Thymus (tissue), 11 donors: ENCODE data around the gene HEXD. TPM values are rescaled to one million over a fixed set of nuclear protein-coding genes. Genes with fewer than 3 reads are reported as not detected.
"Not testable (repeated sequence)": the region's sequence is repeated elsewhere in the genome, so short reads cannot be mapped to it uniquely, and the experiment has no call there.

Experiments
- DNase-seq, 9 donors: peaks; one replicate each; pipeline ENCODE4 v3.0.0-alpha.2; 2013; ENCODE audit warnings: low spot score in 9 of 9, low read depth in 6 of 9, missing footprints in 1 of 9
- H3K27ac ChIP-seq, 2 donors: one replicate each; pipeline ENCODE4 v1.5.1; 2013; ENCODE audit warnings: control low read depth in 1 of 2, low read depth in 1 of 2, low read length in 1 of 2, mild to moderate bottlenecking in 1 of 2, moderate library complexity in 1 of 2
- H3K27me3 ChIP-seq, 2 donors: one replicate each; pipeline ENCODE4 v1.5.1; 2013; ENCODE audit warnings: low read length in 1 of 2; ENCODE audit not compliant: control insufficient read depth in 2 of 2, insufficient read depth in 1 of 2
- H3K36me3 ChIP-seq, 2 donors: one replicate each; pipeline ENCODE4 v1.5.1; 2013; ENCODE audit warnings: low read length in 1 of 2, mild to moderate bottlenecking in 1 of 2, moderate library complexity in 1 of 2; ENCODE audit not compliant: control insufficient read depth in 2 of 2, insufficient read depth in 2 of 2
- H3K4me1 ChIP-seq, 2 donors: one replicate each; pipeline ENCODE4 v1.5.1; 2013; ENCODE audit warnings: low read length in 2 of 2; ENCODE audit not compliant: control insufficient read depth in 2 of 2, insufficient read depth in 2 of 2
- H3K4me3 ChIP-seq, 2 donors: one replicate each; pipeline ENCODE4 v1.5.1; 2013; ENCODE audit warnings: low read length in 2 of 2, control low read depth in 1 of 2, mild to moderate bottlenecking in 1 of 2
- H3K9me3 ChIP-seq, 2 donors: one replicate each; pipeline ENCODE4 v1.5.1; 2013; ENCODE audit warnings: low read length in 1 of 2, mild to moderate bottlenecking in 1 of 2; ENCODE audit not compliant: control insufficient read depth in 2 of 2, insufficient read depth in 1 of 2
- WGBS: extraction: QIAGEN DNeasy Blood & Tissue Kit; methylation state at CpG from one replicate; pipeline ENCODE4 v1.1.7; 2013; 5-methylcytosine and 5-hydroxymethylcytosine counted together
- polyA plus RNA-seq: library from polyadenylated mRNA; stranded (reverse); fragments of 200-250 nt; gene quantifications from one replicate; pipeline ENCODE4 v1.2.3, GENCODE V29; 2013
- total RNA-seq: library from RNA; stranded (reverse); fragments of 120-200 nt; gene quantifications from one replicate; pipeline ENCODE4 v1.2.4, GENCODE V29; 2013
- donor health status: healthy.

Gene HEXD
- total and polyA plus RNA-seq, 2 donors, result 15.9 to 186 TPM

DNA sequence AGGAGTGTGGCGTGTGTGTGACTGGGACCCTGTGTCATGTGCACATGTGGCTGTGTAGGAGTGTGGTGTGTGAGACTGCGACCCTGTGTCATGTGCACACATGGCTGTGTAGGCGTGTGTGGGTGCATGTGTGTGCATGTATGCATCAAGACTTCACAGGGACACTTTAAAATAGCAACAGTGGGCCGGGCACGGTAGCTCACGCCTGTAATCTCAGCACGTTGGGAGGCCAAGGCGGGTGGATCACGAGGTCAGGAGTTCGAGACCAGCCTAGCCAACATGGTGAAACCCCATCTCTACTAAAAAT lies 36.5 kb upstream of the HEXD start:
- H3K36me3 ChIP-seq, H3K4me3 ChIP-seq, H3K27ac ChIP-seq, DNase-seq, H3K4me1 ChIP-seq, H3K9me3 ChIP-seq: not testable (repeated sequence)
- 87% methylated on average over 10 of the region's 10 CpGs for WGBS
- H3K27me3 ChIP-seq, result peaks cover 0 to 57% of the 10 kb centered on the region in 2 donors

- H3K27me3 ChIP-seq, result peaks cover 5 to 63% of the 10 kb centered on the region in 2 donors
- not testable (repeated sequence) for DNase-seq
- peaks cover 0 to 10% of the 10 kb centered on the region in 2 donors for H3K4me1 ChIP-seq
These were observed 35.8 kb upstream of the HEXD start for GRCh38 chr17:82382220-82382932.

GRCh38 chr17:82382933-82383255 lies 35.3 kb upstream of the HEXD start:
- 84% methylated on average over 11 of the region's 11 CpGs for WGBS
- Histone ChIP-seq H3K4me1 (peaks cover 0 to 10% of the 10 kb centered on the region in 2 donors), H3K9me3 (peaks cover 1 to 4% of the 10 kb centered on the region in 2 donors), H3K27me3 (peaks cover 7 to 64% of the 10 kb centered on the region in 2 donors), H3K4me3 (no peak overlapping the region), H3K27ac (no peak overlapping the region), H3K36me3 (no peaks in the 10 kb centered on the region)
- no peak for DNase-seq

More at GRCh38 chr17:82382220-82382932, 35.8 kb upstream of the HEXD start:
- H3K27ac ChIP-seq, H3K36me3 ChIP-seq, H3K4me3 ChIP-seq, H3K9me3 ChIP-seq: not testable (repeated sequence)
- WGBS, result 87% methylated on average over 21 of the region's 21 CpGs

DNA sequence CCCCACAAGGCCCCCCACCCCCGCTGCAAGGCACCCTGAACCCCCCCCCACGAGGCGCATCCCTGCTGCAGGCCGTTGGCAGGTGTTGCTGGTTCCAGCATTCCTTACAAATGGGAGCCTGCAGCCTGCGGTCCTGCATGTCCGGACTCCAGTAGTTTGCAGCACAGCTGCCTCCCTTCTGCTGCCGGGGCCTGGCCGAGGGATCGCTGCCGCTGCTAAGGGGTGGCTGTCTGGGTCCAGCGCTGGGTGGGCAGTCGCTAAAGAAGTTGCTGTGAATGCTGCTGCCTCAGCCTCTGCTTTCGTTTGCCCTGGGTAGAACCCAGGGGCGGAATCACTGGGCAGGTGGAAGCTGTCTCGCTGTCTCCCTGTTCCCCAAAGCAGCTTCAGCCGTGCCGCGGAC lies 34.7 kb upstream of the HEXD start:
- Histone ChIP-seq H3K27me3 (peaks cover 7 to 64% of the 10 kb centered on the region in 2 donors), H3K4me1 (peaks cover 0 to 10% of the 10 kb centered on the region in 2 donors)
- 78% methylated on average over 18 of the region's 18 CpGs for WGBS

DNA sequence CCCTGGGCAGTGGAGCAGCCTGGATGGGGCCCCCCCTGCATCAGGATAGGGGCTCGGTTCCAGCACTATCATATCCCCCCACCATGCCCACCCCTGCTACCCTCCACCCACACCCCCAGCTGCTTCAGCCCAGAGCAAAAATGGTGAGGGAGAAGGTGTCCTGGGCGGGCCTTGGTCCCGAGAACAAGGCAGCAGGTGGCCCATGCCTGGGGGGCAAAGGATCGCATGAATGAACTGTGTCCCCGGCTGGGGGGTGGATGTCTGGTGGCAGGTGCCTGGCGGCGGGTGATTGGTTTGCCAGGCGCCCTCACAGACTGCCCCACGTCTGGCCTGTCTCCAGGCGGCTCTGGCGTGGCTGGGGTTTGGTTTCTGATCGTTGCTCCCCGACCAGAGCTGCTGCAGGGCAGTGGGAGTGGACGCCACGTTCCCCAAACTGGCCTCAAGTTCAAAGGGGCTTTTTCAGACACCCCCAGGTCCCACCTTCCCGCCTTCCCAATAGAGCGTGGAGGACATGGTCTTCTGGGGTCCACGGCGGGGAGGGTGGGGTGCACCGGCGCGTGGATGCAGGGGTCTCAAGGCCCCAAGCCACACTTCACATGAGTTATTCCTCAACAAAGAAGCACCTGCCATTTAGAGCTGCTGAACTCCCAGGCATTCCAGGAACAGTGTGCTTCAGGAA lies 34.0 kb upstream of the HEXD start:
- Histone ChIP-seq H3K36me3 (no peaks in the 10 kb centered on the region), H3K27ac (no peak overlapping the region), H3K4me3 (no peak overlapping the region), H3K9me3 (peaks cover 1 to 4% of the 10 kb centered on the region in 2 donors), H3K4me1 (peaks cover 0 to 10% of the 10 kb centered on the region in 2 donors), H3K27me3 (peaks cover 7 to 58% of the 10 kb centered on the region in 2 donors)
- DNase-seq, result no peak
- 78% methylated on average over 22 of the region's 22 CpGs for WGBS

More for the DNA sequence above, 34.7 kb upstream of the HEXD start:
- no peak overlapping the region for H3K27ac ChIP-seq
- no peak for DNase-seq
- no peaks in the 10 kb centered on the region for H3K36me3 ChIP-seq
- peaks cover 1 to 4% of the 10 kb centered on the region in 2 donors for H3K9me3 ChIP-seq
- no peak overlapping the region for H3K4me3 ChIP-seq

GRCh38 chr17:82384730-82385481 lies 33.2 kb upstream of the HEXD start:
- 68% methylated on average over 26 of the region's 26 CpGs for WGBS
- H3K9me3 ChIP-seq, result peaks cover 1 to 4% of the 10 kb centered on the region in 2 donors
- H3K36me3 ChIP-seq, result no peaks in the 10 kb centered on the region
- H3K4me1 ChIP-seq, result peaks cover 0 to 10% of the 10 kb centered on the region in 2 donors
- H3K27me3 ChIP-seq, result peaks cover 7 to 52% of the 10 kb centered on the region in 2 donors
- H3K27ac ChIP-seq, result no peak overlapping the region
- peak in 1 of 9 donors; percentile 21 for DNase-seq
- H3K4me3 ChIP-seq, result no peak overlapping the region

GRCh38 chr17:82385559-82386254 lies 32.4 kb upstream of the HEXD start:
- WGBS, result 54% methylated on average over 26 of the region's 26 CpGs
- Histone ChIP-seq H3K36me3 (no peaks in the 10 kb centered on the region), H3K4me1 (peaks cover 0 to 10% of the 10 kb centered on the region in 2 donors), H3K27me3 (peaks cover 7 to 48% of the 10 kb centered on the region in 2 donors), H3K27ac (no peak overlapping the region), H3K9me3 (peaks cover 1 to 4% of the 10 kb centered on the region in 2 donors), H3K4me3 (no peak overlapping the region)
- no peak for DNase-seq

DNA sequence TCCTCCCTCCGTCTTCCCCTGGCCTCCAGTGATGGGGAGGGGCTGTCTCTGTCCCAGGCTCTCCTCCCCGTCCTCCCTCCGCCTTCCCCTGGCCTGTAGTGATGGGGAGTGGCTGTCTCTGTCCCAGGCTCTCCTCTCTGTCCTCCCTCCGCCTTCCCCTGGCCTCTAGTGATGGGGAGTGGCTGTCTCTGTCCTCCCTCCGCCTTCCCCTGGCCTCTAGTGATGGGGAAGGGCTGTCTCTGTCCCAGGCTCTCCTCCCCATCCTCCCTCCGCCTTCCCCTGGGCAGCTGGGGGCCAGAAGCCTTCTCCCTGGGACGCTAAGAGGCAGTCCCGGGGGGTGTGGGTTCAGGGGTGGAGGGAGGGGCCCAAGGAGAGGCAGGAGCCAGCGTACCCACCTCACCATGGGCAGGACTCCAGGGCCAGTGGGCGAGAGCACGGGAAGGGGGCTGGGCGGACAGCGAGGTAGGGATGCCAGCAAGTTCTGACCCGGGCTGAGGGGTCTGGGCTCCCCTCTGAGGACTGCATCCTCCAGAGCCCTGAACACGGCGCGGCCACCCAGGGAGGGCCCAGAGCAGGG lies 31.8 kb upstream of the HEXD start:
- no peaks in the 10 kb centered on the region for H3K36me3 ChIP-seq
- WGBS, result 75% methylated on average over 17 of the region's 17 CpGs
- peaks cover 7 to 48% of the 10 kb centered on the region in 2 donors for H3K27me3 ChIP-seq

More for the DNA sequence above, 31.8 kb upstream of the HEXD start:
- no peak overlapping the region for H3K27ac ChIP-seq
- peaks cover 1 to 4% of the 10 kb centered on the region in 2 donors for H3K9me3 ChIP-seq
- no peak for DNase-seq
- H3K4me1 ChIP-seq, result peaks cover 0 to 10% of the 10 kb centered on the region in 2 donors
- H3K4me3 ChIP-seq, result no peak overlapping the region
